LHCN-M2 (cell line): ENCODE measurements around the gene STX16. TPM values are rescaled to one million over a fixed set of nuclear protein-coding genes. Genes with fewer than 3 reads are reported as not detected.
"Not testable (repeated sequence)": the region's sequence is repeated elsewhere in the genome, so short reads cannot be mapped to it uniquely, and the experiment has no call there.

ENCODE experiments used
- DNase-seq: peaks from one replicate; pipeline ENCODE4 v3.0.0-alpha.2; 2012; ENCODE audit warnings: low read depth
- total RNA-seq: library from RNA; depleted of rRNA; stranded (reverse); fragments of >200 nt; gene quantifications from 2 replicates; pipeline ENCODE4 v1.2.3, GENCODE V29; 2014; rRNA removed

STX16 gene
- total RNA-seq, 1 experiment from 2014 or later: 21.5 TPM

- DNase-seq: no peak
Measured at GRCh38 chr20:58721951-58722778, 71.1 kb downstream of the STX16 start.

DNA sequence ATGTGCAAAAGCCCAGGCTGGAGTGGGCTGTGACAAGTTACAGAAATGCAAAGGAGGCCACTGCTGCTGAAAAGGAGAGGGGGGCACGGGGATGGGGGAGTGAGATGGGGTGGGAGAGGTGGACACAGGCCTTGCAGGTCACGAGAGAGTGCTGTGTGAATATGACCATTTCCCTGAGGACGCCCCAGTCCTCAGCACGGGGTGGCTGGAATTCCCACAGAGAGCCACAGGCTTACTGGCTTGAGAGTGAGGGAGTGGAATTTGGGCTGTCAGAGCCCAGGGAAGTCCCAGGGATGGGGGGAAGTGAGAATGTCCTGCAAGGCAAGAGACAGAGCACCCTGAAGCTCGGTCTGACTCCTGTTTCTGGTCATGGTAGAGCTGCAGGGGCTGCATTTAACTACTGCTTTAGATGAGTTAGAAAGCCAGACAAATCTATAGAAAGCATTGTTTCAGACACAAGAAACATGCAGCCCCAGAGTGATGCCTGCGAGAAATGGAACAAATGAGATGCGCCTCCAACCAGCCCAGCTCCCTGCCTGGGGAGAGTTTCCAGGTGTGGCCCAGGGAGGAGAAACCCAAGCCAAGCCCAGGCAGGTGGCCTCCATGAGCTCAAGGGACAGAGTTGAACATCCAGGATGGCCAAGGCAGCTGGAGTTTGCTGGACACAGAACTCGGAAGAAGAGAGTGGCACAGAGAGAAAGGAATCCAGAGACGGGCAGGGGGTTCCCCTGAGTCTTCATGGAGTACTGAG lies 72.0 kb downstream of the STX16 start:
- no peak for DNase-seq

GRCh38 chr20:58723628-58723984 lies 72.5 kb downstream of the STX16 start:
- no peak for DNase-seq

- DNase-seq: not testable (repeated sequence)
Measured at GRCh38 chr20:58726156-58726555, 75.1 kb downstream of the STX16 start.

Other genes starting within 250 kb of the STX16 start
- 0.34 and 0.96 TPM in 2 replicates for gene APCDD1L, start 135.9 kb upstream of the STX16 start, total RNA-seq
- 24.7 and 29.9 TPM in 2 replicates for gene NPEPL1, start 41.5 kb downstream of the STX16 start, total RNA-seq
- gene GNAS-AS1, start 199.6 kb downstream of the STX16 start, total RNA-seq: 0.11 TPM in 1 of 2 replicates, not detected in the other
- gene GNAS, start 201.4 kb downstream of the STX16 start, total RNA-seq: 462 and 481 TPM in 2 replicates